HG03571 (cell line): Measurements from ENCODE around the gene FLG.
"Not testable (repeated sequence)": the region's sequence is repeated elsewhere in the genome, so short reads cannot be mapped to it uniquely, and the experiment has no call there.

Experiments used
- ATAC-seq: cut with Tn5 transposase; IDR thresholded peaks from one replicate; pipeline ENCODE4 v1.9.1; 2021; ENCODE audit not compliant: unreplicated experiment

The FLG gene

GRCh38 chr1:152303139-152303872 lies 21.7 kb downstream of the FLG start:
- ATAC-seq: not testable (repeated sequence)

- ATAC-seq: not testable (repeated sequence)
Measured at GRCh38 chr1:152256394-152256793, 68.6 kb downstream of the FLG start.
